GM12872 (cell line): Measurements from ENCODE around the gene WRAP73.

Experiments
- TF ChIP-seq, protein P1 (sequence below): IDR thresholded peaks from 3 replicates; pipeline ENCODE4 v1.5.1; 2011; ENCODE audit warnings: low read depth, mild to moderate bottlenecking, low read length, moderate library complexity; ENCODE audit not compliant: insufficient read depth

WRAP73 gene, protein sequence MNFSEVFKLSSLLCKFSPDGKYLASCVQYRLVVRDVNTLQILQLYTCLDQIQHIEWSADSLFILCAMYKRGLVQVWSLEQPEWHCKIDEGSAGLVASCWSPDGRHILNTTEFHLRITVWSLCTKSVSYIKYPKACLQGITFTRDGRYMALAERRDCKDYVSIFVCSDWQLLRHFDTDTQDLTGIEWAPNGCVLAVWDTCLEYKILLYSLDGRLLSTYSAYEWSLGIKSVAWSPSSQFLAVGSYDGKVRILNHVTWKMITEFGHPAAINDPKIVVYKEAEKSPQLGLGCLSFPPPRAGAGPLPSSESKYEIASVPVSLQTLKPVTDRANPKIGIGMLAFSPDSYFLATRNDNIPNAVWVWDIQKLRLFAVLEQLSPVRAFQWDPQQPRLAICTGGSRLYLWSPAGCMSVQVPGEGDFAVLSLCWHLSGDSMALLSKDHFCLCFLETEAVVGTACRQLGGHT

GRCh38 chr1:3649342-3650247 lies at the start of gene WRAP73:
WRAP73 (minus strand) TSS chr1:3650103; CDS start chr1:3649999, 104 bp downstream.
- TF ChIP-seq, protein P1, sequence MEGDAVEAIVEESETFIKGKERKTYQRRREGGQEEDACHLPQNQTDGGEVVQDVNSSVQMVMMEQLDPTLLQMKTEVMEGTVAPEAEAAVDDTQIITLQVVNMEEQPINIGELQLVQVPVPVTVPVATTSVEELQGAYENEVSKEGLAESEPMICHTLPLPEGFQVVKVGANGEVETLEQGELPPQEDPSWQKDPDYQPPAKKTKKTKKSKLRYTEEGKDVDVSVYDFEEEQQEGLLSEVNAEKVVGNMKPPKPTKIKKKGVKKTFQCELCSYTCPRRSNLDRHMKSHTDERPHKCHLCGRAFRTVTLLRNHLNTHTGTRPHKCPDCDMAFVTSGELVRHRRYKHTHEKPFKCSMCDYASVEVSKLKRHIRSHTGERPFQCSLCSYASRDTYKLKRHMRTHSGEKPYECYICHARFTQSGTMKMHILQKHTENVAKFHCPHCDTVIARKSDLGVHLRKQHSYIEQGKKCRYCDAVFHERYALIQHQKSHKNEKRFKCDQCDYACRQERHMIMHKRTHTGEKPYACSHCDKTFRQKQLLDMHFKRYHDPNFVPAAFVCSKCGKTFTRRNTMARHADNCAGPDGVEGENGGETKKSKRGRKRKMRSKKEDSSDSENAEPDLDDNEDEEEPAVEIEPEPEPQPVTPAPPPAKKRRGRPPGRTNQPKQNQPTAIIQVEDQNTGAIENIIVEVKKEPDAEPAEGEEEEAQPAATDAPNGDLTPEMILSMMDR: peak; percentile 43

GRCh38 chr1:3699596-3699995 lies 49.7 kb upstream of the WRAP73 start:
- TF ChIP-seq, protein P1: no peak

- TF ChIP-seq, protein P1: no peak
Observed at GRCh38 chr1:3698660-3699408, 48.9 kb upstream of the WRAP73 start.

GRCh38 chr1:3697810-3698209 lies 47.9 kb upstream of the WRAP73 start:
- TF ChIP-seq, protein P1: no peak

DNA sequence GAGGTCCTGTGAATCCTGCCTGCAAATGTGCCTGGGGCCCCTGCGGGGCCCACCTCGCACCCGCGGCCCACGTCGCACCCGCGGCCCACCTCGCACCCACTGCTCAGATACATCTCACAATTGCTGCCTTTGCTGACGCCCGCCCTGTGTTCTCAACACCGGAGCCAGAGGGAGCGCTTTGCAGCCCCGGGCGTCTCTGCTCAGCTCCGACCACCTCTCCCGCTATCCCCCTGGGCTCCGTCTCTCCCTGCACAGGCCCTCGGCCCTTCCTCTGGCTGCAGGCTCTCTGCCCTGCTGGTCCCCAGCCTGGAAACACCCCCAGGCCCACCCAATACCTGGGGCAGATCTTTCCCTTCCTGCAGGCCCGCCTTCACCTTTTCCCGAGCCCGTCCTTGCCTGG lies 47.2 kb upstream of the WRAP73 start:
- TF ChIP-seq, protein P1: no peak

DNA sequence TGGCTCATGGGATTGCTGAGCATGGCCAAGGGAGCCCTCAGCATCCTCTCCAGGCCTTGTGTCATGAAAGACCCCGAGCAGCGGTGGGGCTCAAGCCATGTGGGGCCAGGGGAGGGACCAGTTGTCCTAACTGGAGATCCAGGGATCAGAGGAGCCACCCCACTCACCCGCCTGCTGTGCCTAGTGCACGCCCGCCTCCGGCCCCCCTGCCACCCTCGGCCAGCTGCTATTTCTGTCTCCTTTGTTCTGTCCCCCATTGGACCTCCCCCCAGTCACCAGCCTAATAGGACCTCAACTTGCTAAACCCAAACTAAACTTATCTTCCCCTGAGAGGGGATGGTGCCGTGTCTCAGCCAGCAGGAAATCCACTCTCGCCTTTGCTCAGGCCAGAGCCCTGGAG lies 46.8 kb upstream of the WRAP73 start:
- TF ChIP-seq, protein P1: no peak
